ENCODE measurements around the gene IFIT2.
"Not testable (repeated sequence)": the region's sequence is repeated elsewhere in the genome, so short reads cannot be mapped to it uniquely, and the experiment has no call there.

The IFIT2 gene, protein sequence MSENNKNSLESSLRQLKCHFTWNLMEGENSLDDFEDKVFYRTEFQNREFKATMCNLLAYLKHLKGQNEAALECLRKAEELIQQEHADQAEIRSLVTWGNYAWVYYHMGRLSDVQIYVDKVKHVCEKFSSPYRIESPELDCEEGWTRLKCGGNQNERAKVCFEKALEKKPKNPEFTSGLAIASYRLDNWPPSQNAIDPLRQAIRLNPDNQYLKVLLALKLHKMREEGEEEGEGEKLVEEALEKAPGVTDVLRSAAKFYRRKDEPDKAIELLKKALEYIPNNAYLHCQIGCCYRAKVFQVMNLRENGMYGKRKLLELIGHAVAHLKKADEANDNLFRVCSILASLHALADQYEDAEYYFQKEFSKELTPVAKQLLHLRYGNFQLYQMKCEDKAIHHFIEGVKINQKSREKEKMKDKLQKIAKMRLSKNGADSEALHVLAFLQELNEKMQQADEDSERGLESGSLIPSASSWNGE

DNA sequence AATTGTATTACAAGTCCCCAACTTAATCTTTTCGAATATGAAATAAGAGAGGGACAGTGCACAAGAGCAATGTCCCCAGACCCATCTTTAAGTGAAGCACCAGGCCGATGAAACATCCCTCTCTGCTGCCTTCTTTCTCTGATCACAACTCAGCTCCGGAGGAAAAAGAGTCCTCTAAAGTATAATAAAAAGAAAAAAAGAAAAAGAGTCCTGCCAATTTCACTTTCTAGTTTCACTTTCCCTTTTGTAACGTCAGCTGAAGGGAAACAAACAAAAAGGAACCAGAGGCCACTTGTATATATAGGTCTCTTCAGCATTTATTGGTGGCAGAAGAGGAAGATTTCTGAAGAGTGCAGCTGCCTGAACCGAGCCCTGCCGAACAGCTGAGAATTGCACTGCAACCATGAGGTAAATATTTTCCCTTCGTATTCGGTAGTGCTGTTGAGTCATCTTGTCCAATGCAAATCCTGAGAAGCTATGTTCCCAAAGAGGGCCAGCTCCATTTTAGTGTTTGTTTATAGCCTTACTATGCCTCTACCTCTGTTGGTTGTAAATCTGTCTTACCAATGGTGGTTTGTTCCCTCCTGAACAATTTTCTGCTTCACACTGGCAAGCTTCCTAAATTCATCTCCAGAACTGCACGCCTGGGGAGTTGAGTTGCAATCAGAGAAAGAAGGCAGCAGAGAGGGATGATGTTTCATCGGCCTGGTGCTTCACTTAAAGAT lies at the start of gene IFIT2:
IFIT2 (plus strand) TSS at position 326 of the 725 bp plus-strand sequence; CDS start at position 404, 78 bp downstream.
- DNase-seq: peak; percentile 26

DNA sequence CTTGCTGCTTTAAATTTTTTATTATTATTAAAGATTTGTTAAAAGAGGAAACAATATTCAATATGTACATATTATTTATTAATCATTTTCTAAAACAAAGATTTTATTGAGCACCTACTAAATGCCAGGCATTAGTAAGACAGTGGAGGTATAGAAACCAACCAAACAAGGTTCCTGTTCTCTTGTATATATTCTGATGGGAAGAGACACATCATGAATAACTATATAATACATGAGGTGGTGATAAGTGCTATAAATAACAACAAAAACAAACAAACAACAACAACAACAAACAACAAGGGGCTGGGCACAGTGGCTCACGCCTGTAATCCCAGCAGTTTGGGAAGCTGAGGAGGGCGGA lies 49.6 kb upstream of the IFIT2 start:
- DNase-seq: no peak

DNA sequence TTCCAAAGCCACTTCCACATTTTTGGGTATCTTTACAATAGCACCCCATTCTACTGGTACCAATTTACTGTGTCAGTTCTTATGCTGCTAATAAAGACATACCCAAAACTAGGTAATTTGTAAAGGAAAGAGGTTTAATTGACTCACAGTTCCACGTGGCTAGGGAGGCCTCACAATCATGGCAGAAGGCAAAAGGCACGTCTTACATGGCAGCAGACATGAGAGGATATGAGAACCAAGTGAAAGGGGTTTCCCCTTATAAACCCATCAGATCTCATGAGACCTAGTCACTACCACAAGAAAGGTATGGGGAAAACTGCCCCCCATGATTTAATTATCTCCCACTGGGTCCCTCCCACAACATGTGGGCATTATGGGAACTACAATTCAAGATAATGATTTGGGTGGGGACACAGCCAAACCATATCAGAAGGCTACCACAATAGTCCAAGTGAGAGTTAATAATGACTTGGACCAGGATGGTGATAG lies 46.7 kb upstream of the IFIT2 start:
- not testable (repeated sequence) for DNase-seq

DNA sequence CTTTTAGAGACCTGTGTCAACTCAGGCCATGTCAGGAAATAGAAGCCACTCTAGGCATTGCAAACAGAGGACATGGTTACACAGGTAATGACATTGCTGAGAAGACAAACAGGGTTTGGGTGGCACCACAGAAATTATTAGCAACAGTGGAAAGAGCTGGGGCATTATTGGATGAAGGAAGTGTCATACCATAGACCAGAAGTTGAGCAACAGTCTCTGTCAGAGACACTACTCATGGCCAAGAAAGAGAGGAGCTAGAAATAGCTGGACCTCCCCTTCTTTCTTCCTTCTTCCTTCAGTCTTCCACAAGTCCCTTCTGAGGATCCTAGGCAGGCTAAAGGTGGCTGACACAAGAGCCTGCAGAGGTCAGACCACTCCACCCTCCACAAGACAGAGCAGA lies 46.1 kb upstream of the IFIT2 start:
- DNase-seq: no peak

DNA sequence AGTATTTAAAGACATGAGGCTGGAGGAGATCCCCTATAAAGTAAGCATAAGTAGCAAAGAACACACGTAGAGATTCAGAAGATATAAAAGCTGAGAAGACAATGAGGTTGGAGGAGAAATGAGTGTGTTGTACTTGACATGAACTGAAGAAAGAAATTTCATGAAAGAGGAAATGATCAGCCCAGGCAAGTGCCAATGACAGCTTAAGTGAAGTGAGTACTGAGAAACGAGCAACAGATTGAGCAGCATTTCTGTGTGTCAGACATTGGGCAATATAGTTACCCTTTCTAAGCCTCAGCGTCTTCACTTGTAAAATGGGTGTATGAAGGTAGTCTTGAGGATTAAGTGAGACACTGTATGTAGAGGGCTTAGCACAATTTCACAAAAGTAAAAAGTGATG lies 45.5 kb upstream of the IFIT2 start:
- no peak for DNase-seq

DNA sequence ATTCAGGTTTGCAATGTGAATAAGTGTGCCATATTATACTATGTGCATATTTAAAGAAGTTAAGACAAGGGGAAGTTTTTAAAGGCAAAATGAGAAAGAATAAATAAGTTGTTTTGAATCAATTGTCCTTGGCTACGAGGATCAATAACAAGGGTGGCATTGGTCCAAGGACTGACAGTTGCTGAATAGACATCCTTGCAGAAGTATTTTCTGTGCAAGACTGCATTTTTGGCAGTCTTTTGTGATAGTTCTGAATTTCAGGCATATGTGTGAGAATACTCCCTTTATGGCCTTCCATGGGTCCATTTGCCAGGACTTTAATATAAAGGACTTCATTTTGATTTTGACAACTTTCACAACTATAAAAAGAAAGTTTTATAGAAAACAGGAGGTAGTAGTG lies 44.9 kb upstream of the IFIT2 start:
- no peak for DNase-seq

DNA sequence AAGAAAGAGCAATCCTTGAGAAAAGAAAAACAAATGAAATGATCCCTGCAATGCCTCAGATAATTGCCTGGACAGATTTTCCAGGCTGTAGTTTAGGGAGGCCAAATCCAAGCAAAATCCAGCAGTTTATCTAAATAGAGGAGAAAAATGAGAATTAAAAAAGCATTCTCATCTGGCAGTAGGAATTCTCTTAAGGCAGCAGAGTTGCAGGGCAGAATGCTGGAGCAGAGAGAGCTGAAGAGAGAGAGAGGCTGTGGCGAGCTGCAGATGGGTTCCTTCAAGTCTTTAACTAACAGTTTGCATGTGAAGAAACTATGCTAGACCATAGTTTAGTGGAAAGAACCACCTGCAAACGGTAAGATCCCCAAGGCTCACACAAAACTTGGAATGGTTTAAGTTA lies 44.3 kb upstream of the IFIT2 start:
- DNase-seq: no peak

DNA sequence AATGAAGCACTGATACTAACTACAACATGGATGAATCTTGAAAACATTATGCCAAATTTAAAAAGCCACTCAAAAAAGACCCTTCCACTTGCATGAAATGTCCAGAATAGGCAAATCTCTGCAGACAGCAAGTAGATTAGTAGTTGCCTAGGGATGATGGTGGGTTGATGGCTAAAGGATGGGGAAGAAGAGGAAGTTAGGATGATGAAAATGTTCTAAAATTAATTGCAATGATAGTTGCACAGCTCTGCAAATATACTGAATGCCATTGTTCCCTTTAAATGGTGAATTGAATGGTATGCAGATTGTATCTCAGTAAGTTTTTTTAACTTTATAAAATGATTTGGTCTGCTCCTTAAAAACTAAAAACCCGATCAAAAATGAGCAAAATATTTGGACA lies 43.0 kb upstream of the IFIT2 start:
- no peak for DNase-seq

DNA sequence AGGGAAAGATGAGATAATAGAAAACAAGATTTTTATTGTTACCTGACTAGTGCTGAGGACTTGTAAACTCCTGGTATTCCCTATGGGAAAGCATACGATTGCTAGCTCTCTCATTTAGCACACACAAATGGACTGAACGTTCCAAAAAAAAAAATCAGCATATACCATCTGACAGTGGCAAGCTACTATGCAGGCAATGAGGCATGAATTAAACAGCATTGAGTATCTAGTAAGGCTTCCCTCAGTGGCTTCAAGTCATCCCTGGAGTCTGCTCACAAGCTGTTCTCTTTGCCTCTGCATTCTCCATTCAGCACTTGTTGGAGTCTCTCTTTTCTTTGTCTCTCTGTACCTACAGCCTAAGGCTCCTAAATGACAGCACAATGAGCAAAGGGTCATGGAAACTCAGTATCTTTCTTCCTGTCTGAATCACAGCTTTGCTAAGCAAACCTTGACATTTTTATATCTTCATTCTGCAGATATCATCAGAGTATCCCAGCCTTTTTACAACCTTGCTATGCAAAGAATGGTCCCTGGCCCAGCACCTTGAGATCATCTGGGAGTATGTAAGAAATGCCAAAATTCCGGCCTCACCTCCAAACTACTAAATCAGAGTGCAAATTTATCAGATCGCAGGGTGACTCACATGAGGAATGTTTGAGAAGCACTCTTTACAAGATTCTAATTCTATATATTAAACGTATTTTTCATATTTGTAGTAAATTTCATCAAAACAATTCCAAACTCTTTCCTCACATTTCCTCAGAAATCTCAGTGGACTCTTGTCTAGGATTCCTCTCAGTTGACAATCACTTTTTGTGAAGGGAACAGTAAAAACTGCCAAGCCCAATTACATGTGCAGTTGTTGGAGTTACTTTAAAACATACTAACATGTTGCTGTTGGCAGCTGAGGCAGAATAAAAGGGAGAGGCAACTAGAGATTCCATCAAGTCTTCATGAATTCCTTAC lies 39.5 kb upstream of the IFIT2 start:
- peak; percentile 87 for DNase-seq

DNA sequence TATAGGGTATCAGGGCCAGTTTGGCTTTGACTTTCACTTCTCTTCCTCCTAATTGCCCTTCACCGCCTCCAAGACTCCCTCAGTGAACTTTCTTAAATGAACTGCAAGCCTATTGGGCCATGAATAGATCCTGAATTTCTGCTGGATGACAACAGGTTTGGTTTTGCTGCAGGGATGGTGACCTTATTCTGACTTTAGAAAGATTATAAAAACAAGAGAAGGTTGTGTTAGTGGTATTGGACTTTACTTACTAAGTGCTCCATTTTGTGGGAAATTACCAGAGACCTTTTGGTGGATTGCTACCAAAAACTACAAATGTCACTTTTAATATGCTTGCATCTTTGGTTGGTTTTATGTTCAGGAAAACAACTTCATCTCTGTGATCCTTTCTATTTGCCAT lies 38.8 kb upstream of the IFIT2 start:
- no peak for DNase-seq

DNA sequence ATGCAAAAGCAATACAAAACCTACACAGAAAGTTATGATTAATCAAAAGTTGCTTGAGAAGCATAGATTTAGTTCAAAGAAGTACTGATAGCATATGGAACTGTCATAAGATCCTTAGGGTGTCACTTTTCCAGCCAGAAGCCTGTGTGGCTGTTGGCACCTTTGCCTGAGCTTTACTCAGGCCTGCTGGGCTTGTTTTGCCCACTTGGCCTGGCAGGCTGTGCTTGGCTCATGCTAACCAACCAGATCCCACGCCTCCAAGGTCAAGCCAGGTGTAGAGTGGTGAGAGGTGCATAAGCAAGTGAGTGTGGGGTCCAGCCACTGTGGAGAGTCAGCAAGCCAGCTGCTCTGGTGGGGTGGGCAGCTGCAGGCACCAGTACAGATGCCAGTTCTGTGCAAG lies 38.3 kb upstream of the IFIT2 start:
- no peak for DNase-seq

DNA sequence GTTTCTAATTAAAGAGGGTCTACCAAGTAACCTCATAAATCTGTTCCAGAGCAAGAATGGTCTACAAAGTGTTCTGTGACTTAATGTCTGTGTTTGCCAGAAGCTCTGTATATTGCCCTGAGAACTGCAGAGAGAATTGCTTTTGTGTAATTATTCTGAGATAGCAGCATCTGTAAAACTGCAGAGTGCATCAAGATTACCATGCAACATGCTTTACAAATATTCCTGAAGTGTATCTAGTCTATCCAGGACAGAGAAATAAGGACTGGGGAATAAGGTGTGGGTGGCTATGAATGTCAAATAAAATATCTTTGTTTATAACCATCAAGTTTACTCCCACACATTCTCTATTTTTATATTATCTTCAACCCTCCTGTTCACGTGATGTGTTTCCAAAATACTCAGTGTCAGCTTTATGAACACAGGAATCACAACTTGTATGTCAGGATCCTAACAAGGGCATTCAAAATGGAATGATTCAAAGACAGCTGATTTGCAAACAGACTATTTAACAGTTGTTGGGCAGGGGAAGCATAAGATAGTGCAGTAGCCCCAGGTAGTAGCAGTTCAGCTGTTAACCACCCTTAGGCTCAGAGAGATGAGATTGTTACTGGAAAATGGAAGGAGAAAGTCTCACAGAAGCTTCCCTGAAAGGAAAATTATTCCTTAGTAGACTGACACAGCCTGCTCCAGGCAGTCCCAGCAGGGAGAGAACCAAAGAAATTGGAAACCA lies 35.0 kb upstream of the IFIT2 start:
- DNase-seq: no peak

DNA sequence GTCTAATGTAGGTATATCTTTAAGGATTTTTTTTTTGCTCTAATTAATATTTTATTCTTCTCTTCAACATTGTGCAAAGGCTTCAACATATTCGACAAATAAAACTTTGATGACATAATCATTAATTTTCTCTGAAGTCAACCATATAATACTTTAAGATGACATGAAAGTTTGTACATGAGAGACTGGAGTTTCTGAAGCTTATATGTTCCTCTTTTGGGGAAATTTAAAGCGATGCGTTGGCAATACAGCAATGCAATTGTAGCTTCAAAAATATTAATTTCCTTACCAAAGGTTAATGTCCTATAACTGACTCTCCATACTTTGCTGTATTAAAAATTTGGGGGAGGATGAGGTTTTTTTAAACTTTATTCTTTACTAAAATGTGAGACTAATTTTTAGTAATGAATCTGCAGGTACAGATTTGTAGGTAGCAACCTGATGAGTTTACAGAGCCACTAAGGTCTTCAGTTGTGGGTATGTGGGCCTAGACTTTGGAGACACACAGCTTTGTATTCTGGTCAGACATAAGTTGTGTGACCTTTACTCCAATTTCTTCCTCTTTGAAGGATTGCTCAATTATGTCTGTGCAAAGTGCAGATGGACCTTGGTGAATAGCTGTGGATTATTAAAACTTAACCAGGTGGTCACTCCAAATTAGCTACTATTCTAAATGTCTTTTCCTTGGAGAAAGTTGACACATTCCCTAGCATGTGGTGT lies 32.3 kb upstream of the IFIT2 start:
- no peak for DNase-seq

DNA sequence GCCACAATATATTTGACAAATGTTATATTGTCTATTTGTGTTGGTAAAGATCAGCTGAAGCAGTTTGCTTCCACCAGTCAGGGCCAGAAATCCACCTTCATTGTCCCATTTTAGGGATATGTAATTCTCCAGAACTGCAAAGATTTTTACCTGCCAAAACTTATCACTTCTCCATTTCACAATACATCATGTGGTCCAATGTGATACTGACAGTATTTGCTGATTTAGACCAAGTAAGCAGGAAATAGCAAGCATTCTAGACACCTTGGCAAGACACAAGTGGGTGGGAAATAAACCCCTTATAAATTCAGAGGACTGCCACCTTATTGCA lies 31.7 kb upstream of the IFIT2 start:
- DNase-seq: peak; percentile 20

DNA sequence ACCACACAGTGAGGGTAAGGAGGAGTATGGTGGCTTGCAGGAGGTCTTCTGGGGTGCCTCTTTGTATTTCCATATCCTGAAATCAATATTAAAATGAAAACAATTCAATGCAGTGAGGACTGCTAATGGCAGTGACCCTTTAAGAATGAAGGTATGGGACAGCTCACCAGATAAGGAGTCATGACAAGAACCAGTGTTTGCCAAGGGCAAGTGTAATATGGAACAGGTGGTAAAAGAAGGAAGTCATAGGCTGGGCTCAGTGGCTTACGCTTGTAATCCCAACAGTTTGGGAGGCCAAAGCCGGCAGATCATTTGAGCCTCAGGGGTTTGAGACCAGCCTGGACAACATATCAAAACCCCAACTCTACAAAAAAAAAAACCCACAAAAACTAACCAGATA lies 30.3 kb upstream of the IFIT2 start:
- no peak for DNase-seq

DNA sequence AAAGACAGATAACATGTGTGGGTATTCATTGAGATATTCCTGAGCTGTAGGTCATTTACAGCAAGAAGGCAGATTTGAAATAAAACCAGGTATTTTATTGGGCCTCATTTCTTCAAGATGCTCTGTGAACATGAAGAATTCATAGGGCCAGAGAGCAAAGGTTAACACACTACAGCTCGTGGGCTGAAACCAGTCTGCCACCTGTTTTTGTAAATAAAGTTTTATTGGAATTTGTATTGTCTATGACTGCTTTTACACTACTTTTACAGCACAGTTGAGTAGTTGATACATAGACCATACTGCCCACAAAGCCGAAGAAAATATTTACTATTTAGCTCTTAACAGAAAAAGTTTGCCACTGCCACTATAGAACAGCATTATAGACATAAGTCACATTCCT lies 28.2 kb upstream of the IFIT2 start:
- DNase-seq: no peak

DNA sequence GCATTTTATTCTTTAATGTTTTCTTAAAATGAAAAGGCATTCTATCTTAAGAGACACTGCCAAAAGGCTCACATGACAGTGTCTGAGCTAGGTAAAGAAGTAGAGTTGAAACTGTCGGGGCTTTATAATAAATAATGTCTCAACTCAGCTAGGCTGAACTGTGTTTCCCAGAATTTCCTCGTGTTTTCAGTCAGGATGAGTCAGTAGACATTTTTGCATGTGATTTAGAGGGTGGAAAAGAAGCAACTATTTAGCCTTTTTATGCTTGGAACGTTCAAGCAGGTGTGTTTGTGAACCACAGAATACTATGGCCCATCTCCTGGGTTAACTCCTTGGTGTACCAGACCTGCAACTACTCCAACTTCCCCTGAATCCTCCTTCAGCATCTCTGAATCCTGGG lies 26.9 kb upstream of the IFIT2 start:
- peak; percentile 16 for DNase-seq

DNA sequence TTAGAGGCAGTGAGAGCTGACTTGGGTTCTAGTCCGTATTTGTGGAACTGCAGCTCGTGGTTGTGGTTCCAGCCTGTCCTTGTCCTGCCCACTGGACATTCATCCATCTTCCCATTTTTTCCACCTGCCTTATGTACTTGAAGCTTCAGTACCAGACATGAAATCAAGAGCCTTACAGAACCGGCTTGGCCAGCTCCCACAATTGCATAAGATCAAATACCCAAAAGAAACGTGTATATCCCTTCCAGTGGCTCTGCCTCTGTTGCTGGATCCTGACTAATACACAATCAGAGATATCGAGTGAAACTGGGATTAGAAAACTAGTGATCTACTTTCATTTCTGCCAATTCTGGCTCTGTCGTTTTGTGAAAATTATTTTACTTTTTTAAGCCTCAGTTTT lies 26.5 kb upstream of the IFIT2 start:
- peak; percentile 34 for DNase-seq

DNA sequence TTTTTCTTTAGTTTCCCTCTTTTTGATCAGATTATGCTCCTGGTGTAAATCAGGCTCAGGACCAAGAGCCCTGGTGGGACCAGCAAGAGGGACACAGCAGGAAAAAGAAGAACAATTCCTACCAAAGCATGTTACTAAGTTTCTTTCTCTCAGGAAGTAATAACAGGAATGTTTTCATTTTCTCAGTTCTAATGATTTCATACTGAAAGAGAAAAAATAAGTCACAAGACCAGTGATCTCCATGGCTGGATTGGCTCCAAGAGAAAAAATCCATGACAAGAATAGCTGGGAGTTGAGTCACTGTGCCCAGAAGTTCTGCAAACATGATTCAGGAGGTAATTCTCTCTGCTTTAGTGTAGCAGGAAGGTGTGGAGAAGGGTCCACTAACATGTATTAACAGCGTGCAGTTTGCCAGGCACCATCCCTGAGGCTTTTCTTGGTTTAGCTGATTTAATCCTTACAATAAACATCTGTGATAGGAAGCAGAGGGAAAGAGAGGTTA lies 23.8 kb upstream of the IFIT2 start:
- peak; percentile 95 for DNase-seq

DNA sequence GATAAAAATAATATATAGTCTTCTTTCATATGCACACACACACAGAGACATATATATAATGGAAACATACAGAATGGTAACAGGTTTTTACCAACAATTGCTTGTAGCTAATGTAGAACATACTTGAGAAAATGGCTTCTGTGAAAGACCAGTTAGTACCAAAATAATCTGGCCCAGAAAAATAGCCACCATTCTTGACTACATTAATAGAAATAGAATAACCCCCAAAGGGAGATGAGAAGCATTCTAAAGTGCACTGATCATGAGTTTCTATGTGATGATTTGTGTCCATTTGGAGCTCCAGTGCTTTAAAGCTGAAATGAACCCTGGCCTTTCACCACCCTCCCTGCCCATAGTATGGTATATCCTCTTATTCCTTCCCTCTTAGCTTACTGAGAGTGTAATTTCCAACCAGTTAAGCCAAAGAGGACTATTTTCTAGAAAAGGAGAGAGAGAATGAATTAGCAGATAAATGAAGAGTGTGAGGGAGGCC lies 22.9 kb upstream of the IFIT2 start:
- no peak for DNase-seq

DNA sequence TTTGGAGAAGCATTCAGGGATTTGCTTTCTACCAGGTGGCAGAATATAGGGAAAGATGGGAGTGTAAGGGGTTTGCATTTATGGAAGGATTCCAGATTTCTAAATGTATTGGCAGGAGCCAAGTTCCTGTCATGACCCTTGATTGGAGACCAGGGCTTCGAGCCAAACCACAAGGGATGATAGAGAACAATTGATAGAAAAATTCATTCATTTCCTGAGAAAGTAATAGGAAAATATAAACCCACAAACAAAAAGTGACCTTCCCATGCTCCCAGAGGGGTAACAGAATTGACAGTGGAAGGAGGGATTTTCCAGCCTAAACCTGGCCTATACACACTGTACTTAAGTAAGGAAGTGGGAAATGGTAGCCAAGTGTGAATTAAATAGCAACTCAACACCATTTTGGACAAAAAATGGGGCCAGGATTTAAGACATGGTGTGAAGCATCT lies 22.4 kb upstream of the IFIT2 start:
- DNase-seq: peak; percentile 74
